Stimulated activated CD8-positive, alpha-beta memory T cell treated with anti-CD3 and anti-CD28 coated beads, Interleukin-12 subunit alpha, Interleukin-12 subunit beta, amount 100 ng/mL, for 4 hours (primary cell): ENCODE results near the gene TBC1D1.

Experiments
- DNase-seq: peaks from one replicate; pipeline ENCODE4 v3.0.0-alpha.2; 2020; ENCODE audit warnings: low read depth

The TBC1D1 gene

DNA sequence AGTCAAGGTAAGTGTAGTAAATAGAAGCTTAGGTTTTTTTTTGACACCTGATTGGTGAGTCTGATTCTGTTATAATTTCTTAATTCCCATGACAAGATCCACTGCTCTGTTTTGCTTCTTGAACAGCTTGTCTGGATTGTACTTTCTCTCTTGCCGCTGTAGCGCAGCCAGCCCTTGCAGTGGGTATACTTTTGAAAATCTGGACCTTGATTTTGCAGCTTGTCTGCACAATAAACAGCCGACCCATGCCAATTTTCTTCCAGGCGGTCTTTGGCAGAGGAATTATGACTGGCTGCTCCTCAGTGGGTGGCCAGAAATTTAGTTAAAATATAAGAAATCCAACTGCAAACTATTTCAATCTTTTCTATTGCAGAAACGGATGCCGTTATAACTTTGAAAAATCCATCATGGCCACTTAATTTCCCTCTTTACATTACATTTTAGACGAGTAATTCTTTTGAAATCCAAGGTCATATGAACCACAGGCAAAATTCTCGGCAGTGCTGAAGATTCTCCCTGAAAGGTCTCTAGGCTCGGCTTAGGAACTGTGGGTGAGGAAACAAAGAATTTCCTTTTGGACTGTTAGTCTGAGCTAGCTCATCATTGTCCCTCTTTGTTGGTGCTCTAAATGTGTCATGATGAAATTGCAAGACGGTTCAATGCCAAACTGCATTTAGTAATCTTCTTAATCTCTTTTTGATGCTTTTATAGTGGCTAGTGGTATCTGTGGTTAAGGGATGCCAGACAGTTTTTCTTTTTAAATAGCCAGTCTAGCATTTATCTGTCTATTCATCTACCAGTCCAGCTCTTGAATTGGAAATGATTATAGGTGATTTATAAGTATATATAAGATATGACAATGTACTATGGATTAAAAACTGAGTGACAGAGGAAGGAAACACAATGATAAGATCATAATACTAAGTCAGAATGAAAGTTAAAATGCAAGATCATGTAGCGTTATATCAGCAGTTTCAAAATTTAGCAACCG lies 37.8 kb downstream of the TBC1D1 start:
- DNase-seq, result no peak

DNA sequence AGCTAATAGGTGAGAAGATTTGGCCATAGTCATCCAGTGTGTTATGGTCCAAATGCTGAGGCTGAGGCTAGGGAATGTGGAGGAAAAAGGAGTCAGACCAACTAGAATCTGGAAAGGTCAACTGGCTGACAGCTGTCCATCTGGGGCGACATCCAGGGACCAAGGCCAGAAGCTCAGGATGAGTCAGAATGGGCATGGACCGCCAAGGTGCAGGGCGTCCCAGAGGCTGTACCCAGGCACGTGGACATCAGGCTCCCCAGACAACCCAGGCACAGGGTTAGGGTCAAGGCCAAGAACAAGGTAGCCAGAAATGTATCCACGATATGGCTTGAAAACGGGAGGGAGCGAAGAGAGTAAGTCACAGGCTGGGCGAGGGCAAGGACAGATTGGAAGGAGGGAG lies 43.2 kb downstream of the TBC1D1 start:
- no peak for DNase-seq

DNA sequence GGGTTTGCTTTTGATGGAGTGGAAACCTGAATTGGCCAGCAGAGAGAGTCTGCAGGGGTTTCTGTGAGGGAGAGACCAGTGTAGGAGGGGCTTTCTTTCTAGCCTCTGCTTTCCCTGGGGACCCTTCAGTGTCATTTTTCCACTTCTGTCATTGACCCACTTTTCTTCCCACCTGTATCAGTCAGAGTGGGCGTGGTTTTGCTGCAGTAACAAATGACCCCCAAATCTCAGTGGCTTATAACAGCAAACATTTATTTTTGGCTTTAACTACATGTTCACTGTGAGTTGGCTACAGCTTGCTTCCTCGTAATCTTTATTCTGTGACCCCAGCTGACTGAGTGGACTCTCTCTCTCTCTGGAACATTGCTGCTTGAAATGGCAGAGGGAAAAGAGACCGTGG lies 43.7 kb downstream of the TBC1D1 start:
- DNase-seq, result no peak

DNA sequence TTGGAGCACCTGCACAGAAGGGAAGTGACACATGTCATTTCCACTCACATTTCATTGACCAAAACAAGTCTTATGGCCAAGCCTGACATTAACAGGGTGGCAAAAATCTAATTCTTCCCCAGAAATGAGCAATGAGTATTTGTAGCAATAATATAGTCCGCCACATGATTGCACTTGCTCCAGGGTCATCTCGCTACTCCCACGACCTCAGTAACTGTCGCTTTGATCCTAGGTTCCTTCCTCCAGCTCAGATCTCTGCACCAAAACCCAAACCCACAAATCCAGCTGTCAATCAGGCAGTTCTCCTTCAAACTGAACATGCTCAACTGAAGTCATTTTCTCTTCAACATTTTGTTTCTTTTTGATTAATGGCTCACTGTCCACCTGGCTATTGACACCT lies 44.1 kb downstream of the TBC1D1 start:
- DNase-seq, result no peak

DNA sequence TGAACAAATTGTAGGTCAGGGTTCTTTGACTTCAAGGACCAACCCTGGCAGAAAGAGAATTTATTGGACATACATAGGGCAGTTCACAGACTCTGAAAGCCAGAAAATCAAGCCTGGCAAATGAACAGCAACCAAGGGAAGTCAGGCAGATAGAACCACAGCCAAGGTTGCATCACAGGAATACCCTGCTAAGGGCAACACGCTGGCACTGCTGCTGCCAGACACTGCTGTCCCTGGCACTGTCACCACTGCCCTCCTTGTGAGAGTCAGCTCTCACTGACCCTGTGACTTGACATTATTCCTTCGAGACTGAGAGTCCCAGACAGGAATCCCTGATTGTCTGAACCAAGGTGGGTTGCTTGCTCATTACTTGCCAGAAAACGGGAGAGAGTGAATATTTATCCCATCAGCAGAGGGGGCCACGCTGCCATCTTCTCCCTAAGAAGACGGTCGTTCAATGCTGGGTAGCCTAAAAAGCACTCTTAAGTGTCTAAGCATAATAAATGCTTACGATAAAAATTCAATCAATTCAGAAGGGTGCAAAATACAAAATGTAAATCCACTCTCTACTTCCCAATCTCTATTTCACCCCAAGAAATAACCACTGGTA lies 46.1 kb downstream of the TBC1D1 start:
- no peak for DNase-seq

DNA sequence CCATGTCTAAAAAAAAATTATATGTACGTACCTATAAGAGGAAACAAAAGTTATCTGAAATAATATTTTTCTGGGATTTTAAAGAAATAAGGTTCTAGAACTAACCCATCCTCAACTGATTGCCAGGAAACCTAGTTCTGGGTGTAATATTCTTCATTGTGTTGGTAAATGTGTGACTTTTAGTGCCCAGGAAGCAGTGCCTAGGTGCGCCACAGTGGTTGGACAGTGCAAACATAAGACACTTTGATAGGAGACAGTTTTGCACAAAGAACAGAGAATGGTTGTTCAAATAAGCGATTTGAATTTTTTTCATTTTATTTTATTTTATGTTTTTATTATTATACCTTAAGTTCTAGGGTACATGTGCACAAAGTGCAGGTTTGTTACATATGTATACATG lies 47.3 kb downstream of the TBC1D1 start:
- no peak for DNase-seq

DNA sequence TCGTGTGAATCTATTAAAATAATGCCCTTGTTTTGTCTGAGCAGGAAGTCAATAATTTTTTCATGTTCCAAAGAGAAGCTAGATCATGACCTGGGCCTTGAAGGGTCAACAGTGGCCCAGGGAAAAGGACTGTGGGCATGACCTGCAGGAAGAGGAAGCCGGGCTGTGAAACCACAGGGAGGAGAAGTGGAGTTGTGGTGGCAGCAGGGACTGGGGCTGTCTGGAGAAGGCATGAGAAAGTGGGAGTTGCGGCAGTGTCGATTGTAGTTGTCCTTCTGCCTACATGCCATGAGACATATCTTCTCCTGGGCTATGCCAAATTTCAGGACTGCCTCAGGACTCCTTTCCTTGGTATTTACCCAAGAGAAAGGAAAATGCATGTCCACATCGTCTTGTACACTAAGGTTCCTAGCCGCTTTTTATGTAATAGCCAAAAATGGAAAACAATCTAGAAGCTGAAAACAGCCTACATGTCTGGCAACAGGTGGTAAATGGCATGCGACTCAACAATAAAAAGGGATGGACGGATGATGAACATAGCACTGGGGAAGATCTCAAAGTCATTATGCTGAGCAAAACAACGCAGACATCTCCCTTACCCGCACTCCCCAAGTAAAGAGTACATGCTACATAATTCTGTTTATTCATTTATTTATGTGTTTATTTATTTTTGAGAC lies 55.8 kb downstream of the TBC1D1 start:
- DNase-seq, result no peak

DNA sequence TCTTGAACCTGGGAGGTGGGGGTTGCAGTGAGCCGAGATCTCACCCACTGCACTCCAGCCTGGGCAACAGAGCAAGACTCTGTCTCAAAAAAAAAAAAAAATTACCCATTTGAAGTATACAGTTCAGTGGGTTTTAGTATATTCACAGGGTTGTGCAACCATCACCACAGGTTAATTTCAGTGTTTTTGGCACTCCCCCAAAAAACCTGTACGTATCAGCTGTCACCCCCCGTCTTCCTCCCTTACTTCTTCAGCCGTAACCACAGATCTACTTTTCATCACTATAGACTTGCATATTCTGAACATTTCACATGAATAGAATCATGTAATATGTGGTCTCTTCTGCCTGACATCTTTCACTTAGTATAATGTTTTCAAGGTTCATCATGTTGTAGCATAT lies 57.7 kb downstream of the TBC1D1 start:
- no peak for DNase-seq

DNA sequence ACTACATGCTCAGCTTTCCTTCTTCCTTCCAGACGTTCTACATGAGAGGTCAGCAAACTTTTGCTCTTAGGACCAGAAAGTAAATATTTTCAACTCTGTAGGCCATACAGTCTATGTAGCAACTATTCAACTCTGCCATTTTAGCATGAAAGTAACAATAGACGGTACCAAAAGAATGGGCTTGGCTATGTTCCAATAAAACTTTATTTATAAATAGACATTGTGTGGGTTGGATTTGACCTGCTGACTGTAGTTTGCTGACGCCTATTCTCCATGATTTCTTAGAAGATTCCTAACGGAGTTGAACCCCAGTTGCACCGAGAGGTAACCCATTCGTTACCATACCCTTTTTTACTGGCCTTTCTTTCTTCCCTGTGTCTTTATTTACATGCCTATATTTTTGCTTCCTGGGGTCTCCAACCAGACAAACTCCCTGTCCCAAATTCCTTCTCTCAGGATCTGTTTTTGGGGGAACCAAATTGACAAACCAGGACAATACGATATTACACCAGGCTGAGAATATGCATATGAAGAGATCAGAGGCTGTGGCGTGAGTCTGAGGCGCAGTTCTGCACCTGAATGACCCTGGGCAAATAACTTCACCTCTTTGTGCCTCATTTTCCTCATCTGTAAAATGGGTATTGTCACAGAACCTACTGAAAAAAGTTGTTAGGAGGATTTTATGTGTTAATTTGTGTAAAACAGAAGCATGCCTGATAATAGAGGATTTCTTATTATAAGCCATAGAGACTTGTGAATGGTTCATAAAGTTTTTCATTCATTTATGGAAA lies 58.9 kb downstream of the TBC1D1 start:
- DNase-seq, result no peak

DNA sequence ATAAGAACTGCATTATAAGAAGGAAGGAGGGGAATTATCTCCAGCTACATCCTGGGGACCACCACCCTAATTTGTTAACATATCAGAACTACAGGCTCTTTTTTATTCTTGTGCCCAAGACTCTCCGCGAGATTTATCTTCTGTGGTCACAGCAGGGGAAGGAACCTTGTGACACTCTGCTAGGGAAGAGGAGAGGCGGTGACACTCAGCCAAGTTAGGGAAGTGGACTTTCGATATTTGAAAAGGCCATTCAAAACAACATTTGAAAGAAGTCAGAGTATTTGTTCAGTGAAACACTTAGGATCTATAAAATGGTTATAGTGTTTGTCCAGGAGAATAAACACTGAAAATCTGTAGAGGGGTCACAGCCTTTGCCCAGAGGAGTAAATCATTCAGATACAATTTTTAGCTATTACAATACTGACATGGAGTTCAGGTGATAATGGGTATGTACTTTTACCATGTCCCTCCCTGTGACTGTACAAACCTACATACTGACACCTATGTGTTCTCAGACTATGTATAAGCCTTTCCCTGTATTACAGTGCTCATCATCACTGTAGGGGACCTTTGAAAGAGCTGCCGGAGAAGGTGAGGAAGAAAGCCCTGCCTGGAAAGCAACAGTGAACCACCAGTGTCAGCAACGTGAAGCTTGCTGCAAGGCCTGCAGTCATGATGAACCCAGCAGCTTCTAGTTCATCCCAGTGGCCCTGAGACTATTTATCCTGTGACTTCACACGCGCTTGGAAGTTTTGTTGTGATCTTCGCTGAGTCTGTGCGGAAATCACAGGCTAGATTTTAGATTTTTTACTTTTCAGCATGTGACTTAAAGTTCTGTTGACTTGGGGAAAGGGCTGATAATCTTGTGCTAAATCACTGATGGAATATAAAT lies 60.8 kb downstream of the TBC1D1 start:
- DNase-seq, result no peak

DNA sequence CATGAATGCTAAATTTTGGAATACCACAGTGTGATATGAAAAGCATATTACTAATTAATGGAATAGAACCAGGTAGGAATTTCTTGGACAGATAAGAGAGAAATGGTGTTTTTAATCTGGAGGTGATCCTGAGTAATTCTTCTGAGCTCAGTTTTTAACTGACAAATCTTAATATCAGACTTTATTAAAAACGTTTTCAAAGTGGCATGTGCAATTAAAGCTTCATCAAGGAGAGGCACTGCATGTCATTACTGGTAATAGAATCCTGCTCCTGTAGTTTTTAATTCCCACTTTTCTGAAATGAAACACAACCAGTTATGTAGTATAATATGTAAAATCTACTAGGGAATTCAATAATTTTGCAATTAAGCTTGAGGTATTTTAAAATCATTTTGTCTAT lies 62.3 kb downstream of the TBC1D1 start:
- no peak for DNase-seq

DNA sequence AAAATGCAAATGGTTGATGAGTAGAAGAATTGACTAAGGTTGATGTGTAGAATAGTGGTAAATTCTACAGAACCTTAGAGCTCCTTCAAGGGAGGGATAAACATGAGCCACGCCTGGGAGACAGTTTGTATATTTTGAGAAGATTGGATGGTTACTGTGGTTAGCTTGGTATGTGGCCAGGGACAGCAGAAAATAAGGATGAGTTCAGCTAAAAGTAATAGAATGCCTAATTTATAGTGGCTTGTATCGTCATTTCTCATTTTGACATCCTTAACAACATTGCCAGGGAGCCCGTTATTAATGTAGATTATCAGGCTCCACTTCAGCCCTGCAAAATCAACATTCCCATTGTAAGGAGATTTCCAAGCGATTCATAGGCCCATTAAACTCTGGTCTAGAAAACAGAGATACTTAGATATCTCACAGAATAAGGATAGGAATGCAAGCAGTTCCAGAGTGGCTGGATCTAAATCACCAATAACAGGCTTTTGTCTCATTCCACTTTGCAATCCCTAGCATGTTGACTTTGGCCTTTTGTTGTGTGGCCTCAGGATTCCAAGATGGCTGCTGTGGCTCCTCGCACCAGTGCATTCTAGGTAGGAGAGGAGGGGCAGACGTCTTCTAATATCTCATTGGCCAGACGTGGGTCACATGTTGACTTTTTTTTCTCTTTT lies 62.9 kb downstream of the TBC1D1 start:
- no peak for DNase-seq

DNA sequence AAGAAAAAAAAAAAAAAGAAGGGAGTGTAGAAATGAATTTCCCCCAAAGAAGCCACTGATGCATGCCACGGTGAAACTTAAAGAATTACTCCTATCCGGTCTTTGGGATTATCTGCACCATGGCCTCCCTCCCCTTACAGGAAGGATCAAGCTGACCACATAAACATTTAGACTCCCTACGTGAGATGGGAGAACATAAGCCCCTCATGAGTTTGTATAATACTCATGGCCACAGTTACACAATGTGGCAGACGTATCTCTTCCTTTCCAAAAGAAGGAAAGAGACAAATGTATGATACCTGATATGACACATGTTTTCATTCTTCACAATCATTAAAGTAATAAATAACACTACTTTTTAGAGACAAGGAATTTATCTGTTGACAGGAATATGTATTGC lies 66.1 kb downstream of the TBC1D1 start:
- no peak for DNase-seq

DNA sequence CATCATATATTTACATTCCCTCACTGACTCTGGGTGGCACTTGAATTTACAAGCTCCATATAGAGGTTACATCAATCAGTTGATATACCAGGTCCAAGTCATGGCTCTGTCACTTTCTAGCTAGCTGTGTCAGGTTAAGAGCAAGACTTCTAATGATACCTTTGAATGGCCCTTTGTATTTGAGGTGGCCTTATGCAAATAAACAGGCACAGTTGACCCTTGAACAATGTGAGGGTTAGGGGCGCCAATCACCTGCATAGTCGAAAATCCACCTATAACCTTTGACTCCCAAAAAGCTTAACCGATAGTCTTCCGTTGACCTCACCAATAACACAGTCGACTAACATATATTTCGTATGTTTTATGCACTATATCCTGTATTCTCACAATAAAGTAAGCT lies 68.0 kb downstream of the TBC1D1 start:
- DNase-seq, result no peak

DNA sequence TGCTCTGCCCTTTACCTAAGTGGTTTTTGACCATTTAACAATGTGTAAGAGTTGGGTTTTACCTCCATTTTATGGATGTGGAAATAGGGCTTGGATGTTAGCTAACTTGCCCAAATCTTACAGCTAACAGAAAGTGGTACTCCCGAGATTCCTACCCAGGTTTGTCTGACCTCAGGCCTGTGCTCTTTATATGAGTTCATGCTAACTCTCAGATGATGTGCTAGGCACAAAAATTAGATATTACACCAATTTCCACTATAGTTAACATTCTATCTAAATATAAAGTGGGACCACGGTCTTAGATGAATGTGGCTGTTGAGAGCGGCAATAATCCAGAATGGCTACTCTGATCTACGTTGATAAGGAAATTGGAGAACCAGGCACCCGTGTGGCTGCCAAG lies 69.2 kb downstream of the TBC1D1 start, which contains the start of gene PTTG2:
Gene PTTG2 (plus strand): TSS at position 301 of the 400 bp plus-strand sequence. CDS start 37 bp downstream, at position 338.
- no peak for DNase-seq

DNA sequence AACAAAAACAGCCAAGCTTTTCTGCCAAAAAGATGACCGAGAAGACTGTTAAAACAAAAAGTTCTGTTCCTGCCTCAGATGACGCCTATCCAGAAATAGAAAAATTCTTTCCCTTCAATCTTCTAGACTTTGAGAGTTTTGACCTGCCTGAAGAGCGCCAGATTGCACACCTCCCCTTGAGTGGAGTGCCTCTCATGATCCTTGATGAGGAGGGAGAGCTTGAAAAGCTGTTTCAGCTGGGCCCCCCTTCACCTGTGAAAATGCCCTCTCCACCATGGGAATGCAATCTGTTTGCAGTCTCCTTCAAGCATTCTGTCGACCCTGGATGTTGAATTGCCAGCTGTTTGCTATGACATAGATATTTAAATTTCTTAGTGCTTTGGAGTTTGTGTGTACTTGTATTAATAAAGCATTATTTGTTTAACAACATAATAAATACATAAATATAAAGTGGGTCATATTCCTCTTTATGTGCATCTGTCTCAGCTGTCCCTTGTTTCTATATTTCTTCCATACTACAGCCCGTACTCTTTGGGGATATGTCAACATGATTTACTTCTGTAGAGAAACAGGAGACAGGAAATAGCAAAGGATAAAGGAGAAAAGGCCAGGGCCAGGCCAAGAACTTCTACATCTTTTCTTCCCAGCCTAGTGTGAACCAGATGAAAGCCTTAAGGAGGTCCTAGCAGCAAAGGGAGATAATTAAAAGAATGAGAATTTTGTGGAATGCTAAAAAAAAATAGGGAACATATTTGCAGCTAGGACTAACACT lies 70.0 kb downstream of the TBC1D1 start:
- DNase-seq, result no peak

DNA sequence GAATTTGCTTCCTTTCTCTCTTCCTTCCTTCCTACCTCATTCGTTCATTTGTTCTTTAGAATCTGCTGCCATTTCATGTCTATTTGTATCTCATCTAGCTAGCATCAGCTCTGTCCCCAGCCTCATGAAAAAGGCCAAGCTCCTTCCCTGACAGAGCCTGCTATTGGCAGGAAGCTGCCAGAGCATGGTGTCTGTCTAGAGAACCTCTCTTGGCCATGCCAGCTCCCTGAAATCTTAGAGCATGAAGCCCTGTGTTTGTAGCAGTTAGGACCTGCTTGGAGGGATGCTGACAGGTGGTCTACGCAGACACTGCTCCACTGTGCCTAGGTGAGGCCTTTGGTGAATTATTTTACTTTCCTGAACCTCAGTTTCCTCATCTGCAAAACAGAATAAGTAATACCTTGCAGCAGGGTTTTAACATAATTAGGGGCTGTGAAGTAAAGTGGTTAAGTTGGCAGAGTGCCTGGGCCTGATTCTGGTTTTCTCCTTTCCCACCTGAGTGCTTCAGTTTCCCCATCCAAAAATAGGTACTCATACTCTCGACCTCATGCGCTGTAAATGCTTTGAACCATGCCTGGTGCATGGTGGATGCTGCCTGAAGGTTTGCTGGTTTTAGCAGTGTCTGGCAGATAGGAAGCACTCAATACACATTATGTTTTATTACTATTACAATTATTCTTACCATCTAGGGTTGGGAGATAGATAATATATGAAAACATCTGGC lies 74.0 kb downstream of the TBC1D1 start:
- no peak for DNase-seq

DNA sequence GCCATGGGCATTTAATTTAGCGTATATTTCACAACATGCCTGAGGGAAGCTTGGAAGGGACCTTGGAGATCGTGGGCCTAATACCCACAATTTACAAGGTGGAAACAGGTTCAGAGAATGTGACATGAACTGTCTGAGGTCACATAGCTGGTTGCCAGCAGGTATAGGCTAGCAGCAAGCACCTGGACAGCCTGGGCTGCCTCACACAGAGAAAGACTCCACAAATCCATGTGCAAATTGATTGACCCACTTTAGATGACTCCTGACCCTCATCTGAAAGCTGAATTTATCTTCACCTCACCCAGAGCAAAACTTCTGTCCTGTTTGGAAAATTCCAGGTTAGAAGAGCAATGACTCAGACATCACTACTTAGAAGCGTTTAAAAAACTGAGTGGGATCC lies 75.2 kb downstream of the TBC1D1 start:
- DNase-seq, result no peak

DNA sequence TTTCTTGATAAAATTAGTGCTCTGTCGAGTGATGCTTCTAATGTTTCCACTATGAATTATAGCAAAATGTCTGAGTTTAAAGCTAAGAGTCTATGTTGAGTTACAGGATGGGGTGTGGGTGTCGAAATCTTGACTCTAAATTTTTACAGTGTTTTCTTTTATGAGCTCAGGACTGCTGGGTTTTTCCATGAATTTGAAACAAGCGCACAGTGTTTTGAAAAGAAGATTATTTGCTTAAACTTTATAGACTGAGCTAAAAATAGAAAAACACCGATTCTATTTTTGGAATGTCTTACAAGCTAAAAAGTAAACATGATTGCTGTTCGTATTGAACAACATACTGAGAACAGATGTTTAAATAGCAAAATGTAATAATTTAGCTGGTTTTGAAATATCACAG lies 76.9 kb downstream of the TBC1D1 start:
- DNase-seq, result no peak
